Panc1 (cell line): ENCODE results near the gene PLA2G2C.

ENCODE experiments used
- CTCF ChIP-seq: fragments of 450-650 bp; IDR thresholded peaks from 2 replicates; pipeline ENCODE4 v1.5.1; 2017; ENCODE audit warnings: mild to moderate bottlenecking
- POLR2AphosphoS5 ChIP-seq: IDR thresholded peaks from 2 replicates; pipeline ENCODE4 v1.6.1; 2012; ENCODE audit warnings: mild to moderate bottlenecking, low read depth, low read length, moderate library complexity
- SIN3A ChIP-seq: IDR thresholded peaks from 2 replicates; pipeline ENCODE4 v1.6.1; 2012; ENCODE audit warnings: low read depth, mild to moderate bottlenecking, low read length, moderate library complexity, borderline replicate concordance; ENCODE audit not compliant: insufficient read depth
- TCF7L2 ChIP-seq: IDR thresholded peaks from 2 replicates; pipeline ENCODE4 v1.6.1; 2011; ENCODE audit warnings: mild to moderate bottlenecking, low read depth, low read length, inconsistent platforms

- no peak for TF ChIP-seq CTCF
- TF ChIP-seq POLR2AphosphoS5, result no peak
- TF ChIP-seq TCF7L2, result no peak
- TF ChIP-seq SIN3A, result no peak
These were observed 69.1 kb downstream of the PLA2G2C start for GRCh38 chr1:20117236-20117635.
